HG03565 (cell line): ENCODE data around the gene EXOC2.
"Not testable (repeated sequence)": the region's sequence is repeated elsewhere in the genome, so short reads cannot be mapped to it uniquely, and the experiment has no call there.

Source experiments
- ATAC-seq: cut with Tn5 transposase; IDR thresholded peaks from one replicate; pipeline ENCODE4 v1.9.1; 2021; ENCODE audit warnings: mild to moderate bottlenecking, moderate library complexity; ENCODE audit not compliant: unreplicated experiment

EXOC2 gene

DNA sequence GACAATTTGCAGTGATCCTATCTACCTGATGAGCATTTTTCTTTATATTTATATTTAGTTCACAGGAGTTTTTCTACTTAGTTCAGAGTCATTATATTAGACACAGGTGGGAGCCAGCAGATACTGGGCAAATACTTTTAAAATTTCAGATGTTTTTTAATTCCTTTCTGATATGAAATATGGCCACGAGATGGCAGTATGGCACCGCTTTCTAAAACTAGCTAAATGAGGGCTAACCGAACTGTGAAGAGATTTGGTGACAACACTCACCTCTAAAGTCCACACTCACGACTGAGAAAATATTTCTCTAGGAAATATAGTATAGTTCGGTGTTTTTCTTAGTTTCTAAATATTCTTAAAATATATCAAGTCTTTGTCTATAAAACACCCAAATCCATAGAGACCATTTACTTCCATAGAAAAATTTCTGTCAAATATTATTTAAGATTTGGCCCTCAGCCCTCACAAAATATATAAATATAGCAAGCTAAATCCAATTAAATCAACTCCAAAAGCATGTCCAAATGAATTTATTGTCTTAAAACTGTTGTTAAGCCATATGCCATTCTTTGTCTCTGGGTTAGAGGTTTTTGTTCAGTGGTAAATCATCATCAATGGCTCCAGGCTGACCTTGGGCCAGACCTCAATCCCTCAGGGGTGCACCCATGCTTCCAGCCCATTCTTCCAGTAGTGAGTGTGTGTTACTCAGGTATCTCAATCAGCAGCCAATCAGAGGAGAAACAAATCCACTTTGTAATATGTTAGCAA lies 99.6 kb downstream of the EXOC2 start:
- no peak for ATAC-seq

DNA sequence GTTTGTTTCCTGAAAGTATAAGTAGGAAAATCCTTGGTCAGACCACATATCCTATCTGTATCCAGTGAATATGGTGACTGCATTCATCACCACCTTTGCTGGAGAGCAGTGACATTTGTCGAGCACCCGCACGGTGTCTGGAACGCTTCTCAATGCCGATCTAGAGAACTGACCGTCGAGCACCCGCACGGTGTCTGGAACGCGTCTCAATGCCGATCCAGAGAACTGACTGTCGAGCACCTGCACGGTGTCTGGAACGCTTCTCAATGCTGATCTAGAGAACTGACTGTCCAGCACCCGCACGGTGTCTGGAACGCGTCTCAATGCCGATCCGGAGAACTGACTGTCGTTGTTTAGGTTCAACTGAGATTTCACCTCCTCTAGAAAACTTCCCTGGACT lies 103.8 kb downstream of the EXOC2 start:
- no peak for ATAC-seq

GRCh38 chr6:586553-586952 lies 106.4 kb downstream of the EXOC2 start:
- no peak for ATAC-seq

- no peak for ATAC-seq
These were observed 109.3 kb downstream of the EXOC2 start for GRCh38 chr6:583635-584034.

- no peak for ATAC-seq
These were observed 109.8 kb downstream of the EXOC2 start for GRCh38 chr6:583116-583515.

- no peak for ATAC-seq
These were observed 110.6 kb downstream of the EXOC2 start for GRCh38 chr6:582370-582769.

- ATAC-seq, result no peak
These were observed 113.6 kb downstream of the EXOC2 start for GRCh38 chr6:579339-579738.

DNA sequence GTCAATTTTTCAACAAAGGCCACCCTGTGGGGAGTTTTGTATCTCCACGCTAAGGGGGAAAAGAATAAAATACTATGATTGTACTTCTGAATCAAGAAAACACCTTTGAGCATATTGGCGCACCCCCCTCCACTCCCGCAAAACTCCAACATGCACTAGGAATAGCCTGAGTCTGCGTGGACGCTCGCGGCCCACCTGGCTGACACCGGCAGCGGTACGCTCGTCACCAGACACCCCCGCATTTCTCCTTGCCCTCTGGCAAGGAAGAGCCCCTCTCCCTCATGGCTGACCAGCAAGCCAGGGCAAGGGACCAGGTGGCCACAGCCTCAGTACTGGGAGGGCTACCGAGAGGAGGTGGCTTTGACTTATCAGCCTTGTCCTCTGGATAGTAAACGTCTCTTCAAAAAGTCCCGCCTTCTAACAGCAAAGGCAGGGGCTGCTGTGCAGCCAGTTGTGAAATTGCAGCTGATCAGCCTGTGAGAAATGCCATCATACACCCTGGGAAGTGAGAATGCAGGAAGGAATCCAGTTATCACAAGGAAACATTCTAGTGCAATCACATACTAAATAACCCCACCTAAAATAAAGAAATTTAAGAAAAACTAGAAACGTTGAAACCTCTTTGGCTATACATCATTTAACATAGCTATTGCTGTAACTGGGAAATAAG lies 120.2 kb downstream of the EXOC2 start:
- ATAC-seq, result no peak

GRCh38 chr6:571892-572291 lies 121.0 kb downstream of the EXOC2 start:
- no peak for ATAC-seq

- ATAC-seq, result no peak
These were observed 122.1 kb downstream of the EXOC2 start for GRCh38 chr6:570825-571224.

GRCh38 chr6:568954-569523 lies 123.9 kb downstream of the EXOC2 start:
- ATAC-seq, result no peak

DNA sequence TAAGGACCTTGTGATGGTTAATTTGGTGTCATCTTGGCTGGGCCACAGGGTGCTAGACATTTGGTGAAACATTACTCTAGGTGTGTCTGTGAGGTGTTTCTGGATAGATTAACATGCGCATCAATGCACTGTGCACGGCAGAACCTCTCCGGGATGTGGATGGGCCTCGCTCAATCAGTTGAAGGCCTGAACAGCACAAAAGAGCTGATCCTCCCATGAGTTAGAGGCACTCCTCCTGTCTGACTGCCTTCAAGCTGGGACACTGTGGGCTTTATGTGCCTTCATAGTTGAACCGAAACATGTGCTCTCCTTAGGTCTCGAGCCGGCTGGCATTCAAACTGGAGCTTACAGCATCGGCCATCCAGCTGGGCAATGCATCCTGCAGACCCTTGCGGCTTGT lies 124.9 kb downstream of the EXOC2 start:
- no peak for ATAC-seq

- no peak for ATAC-seq
These were observed 129.1 kb downstream of the EXOC2 start for GRCh38 chr6:563863-564262.

- no peak for ATAC-seq
These were observed 130.8 kb downstream of the EXOC2 start for GRCh38 chr6:562052-562676.

- not testable (repeated sequence) for ATAC-seq
These were observed 131.6 kb downstream of the EXOC2 start for GRCh38 chr6:561335-561734.

DNA sequence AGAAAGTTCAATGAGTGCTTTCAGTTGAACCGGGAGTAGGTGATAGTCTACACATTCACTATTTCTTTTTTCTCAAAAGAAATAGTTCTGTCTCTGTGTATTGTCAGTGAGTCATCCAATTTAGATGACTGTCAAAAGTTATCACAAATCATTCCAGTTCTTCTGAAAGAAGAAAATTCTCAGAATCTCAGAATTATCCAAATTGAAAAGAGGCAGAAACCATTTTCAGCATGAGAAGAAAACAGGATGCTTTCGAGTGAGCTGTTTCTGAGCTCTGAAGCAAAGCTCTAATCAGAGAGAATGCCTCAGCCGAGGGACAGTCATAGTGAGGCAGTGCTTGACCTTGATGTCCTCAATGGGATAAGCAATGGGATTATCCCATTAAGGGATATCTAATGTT lies 134.0 kb downstream of the EXOC2 start:
- ATAC-seq, result no peak

DNA sequence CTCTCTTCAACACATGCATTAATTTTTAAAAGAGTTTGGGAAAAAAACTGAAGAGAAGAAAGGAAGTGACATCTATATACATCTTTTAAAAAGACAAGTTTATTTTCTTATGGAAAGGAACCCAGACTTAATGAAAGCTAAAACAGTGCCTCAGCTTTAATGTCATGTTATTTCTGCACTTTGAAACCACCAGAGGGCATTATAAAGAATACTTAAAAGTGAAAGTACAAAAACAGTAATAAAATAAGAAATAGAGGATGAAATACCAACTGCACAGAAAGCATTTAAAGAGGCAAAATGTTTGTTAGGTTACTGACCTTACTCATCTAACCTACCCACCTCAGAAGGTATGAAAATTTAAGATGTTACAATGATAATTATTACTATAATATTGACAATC lies 134.8 kb downstream of the EXOC2 start:
- no peak for ATAC-seq

GRCh38 chr6:551829-552350 lies 141.0 kb downstream of the EXOC2 start:
- ATAC-seq, result no peak

GRCh38 chr6:551405-551804 lies 141.5 kb downstream of the EXOC2 start:
- no peak for ATAC-seq

DNA sequence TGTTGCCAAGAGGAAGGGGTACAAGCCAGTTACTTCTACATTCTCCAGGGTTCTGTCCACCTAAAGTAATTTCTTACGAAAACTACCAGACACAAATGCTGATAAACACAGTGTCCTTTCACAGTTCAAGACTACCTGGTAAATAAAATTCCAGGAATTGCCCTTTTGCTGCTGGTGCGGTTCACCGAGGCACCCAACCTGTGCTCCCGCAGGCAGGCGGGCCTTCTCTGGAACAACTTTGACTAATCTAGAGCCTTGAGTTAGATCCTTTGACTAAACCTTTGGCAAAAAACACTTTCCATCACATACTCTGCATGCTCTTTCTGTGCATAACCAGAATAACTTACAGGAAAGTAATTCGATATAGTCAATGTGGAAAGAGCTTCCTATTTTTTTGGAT lies 143.0 kb downstream of the EXOC2 start:
- ATAC-seq, result no peak

- no peak for ATAC-seq
These were observed 144.4 kb downstream of the EXOC2 start for GRCh38 chr6:548517-548916.

GRCh38 chr6:548091-548490 lies 144.8 kb downstream of the EXOC2 start:
- no peak for ATAC-seq
